Liver (tissue), 9 donors: ENCODE results near the gene GXYLT1. TPM values are rescaled to one million over a fixed set of nuclear protein-coding genes. Genes with fewer than 3 reads are reported as not detected.
"Not testable (repeated sequence)": the region's sequence is repeated elsewhere in the genome, so short reads cannot be mapped to it uniquely, and the experiment has no call there.

ENCODE experiments used
- DNase-seq: peaks from one replicate; pipeline ENCODE4 v3.0.0-alpha.2; 2017; ENCODE audit warnings: low spot score
- H3K27ac ChIP-seq, 2 donors: one replicate each; pipeline ENCODE4 v1.7.0; 2013; ENCODE audit warnings: inconsistent platforms in 2 of 2, low read length in 2 of 2, control low read depth in 1 of 2, low read depth in 1 of 2, mild to moderate bottlenecking in 1 of 2
- H3K27me3 ChIP-seq, 4 donors: one replicate each; pipeline versions ENCODE4 v1.6.1 to v1.7.0; 2013; ENCODE audit warnings: low read length in 3 of 4, inconsistent platforms in 1 of 4, mild to moderate bottlenecking in 1 of 4, moderate library complexity in 1 of 4; ENCODE audit not compliant: control insufficient read depth in 4 of 4, insufficient read depth in 4 of 4
- H3K36me3 ChIP-seq, 4 donors: one replicate each; pipeline versions ENCODE4 v1.6.1 to v1.7.0; 2013; ENCODE audit warnings: low read length in 3 of 4, mild to moderate bottlenecking in 3 of 4, low read depth in 1 of 4, moderate library complexity in 1 of 4; ENCODE audit not compliant: control insufficient read depth in 4 of 4, insufficient read depth in 3 of 4
- H3K4me1 ChIP-seq, 4 donors: one replicate each; pipeline versions ENCODE4 v1.6.1 to v1.7.0; 2013; ENCODE audit warnings: low read length in 3 of 4, mild to moderate bottlenecking in 3 of 4, moderate library complexity in 1 of 4; ENCODE audit not compliant: control insufficient read depth in 4 of 4, insufficient read depth in 4 of 4
- H3K4me3 ChIP-seq, 3 donors: one replicate each; pipeline versions ENCODE4 v1.6.1 to v1.7.0; 2013; ENCODE audit warnings: low read length in 3 of 3, control low read depth in 1 of 3, low read depth in 1 of 3, mild to moderate bottlenecking in 1 of 3
- H3K9ac ChIP-seq, 2 donors: one replicate each; pipeline ENCODE4 v1.7.0; 2013; ENCODE audit warnings: low read length in 2 of 2, mild to moderate bottlenecking in 2 of 2, moderate library complexity in 2 of 2, control low read depth in 1 of 2, low read depth in 1 of 2
- H3K9me3 ChIP-seq, 4 donors: one replicate each; pipeline versions ENCODE4 v1.6.1 to v1.7.0; 2013; ENCODE audit warnings: low read length in 3 of 4; ENCODE audit not compliant: control insufficient read depth in 4 of 4
- EGR1 ChIP-seq, 2 donors: IDR thresholded peaks; 2 replicates each; pipeline ENCODE4 v1.6.1; 2016 to 2018; ENCODE audit warnings: antibody characterized with exemption in 2 of 2, low read depth in 2 of 2
- FOXA1 ChIP-seq: IDR thresholded peaks from 2 replicates; pipeline ENCODE4 v1.6.1; 2016; ENCODE audit warnings: antibody characterized with exemption
- FOXA2 ChIP-seq: IDR thresholded peaks from 2 replicates; pipeline ENCODE4 v1.6.1; 2016; ENCODE audit warnings: antibody characterized with exemption
- HNF4A ChIP-seq, 2 donors: conservative IDR thresholded peaks; 2 replicates each; pipeline ENCODE4 v1.6.1; 2016; ENCODE audit warnings: antibody characterized with exemption in 2 of 2, mild to moderate bottlenecking in 2 of 2
- HNF4G ChIP-seq: IDR thresholded peaks from 2 replicates; pipeline ENCODE4 v1.6.1; 2016; ENCODE audit warnings: antibody characterized with exemption
- JUND ChIP-seq, 2 donors: IDR thresholded peaks; 2 replicates each; pipeline ENCODE4 v1.6.1; 2016; ENCODE audit warnings: antibody characterized with exemption in 2 of 2
- MAX ChIP-seq: IDR thresholded peaks from 2 replicates; pipeline ENCODE4 v1.6.1; 2016; ENCODE audit warnings: antibody characterized with exemption
- NR2F2 ChIP-seq: IDR thresholded peaks from 2 replicates; pipeline ENCODE4 v1.6.1; 2016; ENCODE audit warnings: antibody characterized with exemption
- RAD21 ChIP-seq, 2 donors: IDR thresholded peaks; 2 replicates each; pipeline ENCODE4 v1.6.1; 2016; ENCODE audit warnings: antibody characterized with exemption in 2 of 2, mild to moderate bottlenecking in 2 of 2
- SP1 ChIP-seq: IDR thresholded peaks from 2 replicates; pipeline ENCODE4 v1.6.1; 2018; ENCODE audit warnings: antibody characterized with exemption, mild to moderate bottlenecking
- YY1 ChIP-seq: IDR thresholded peaks from 2 replicates; pipeline ENCODE4 v1.6.1; 2016; ENCODE audit warnings: antibody characterized with exemption, mild to moderate bottlenecking
- ZBTB33 ChIP-seq: IDR thresholded peaks from 2 replicates; pipeline ENCODE4 v1.6.1; 2016; ENCODE audit warnings: antibody characterized with exemption
- WGBS: extraction: QIAGEN DNeasy Blood & Tissue Kit; methylation state at CpG from one replicate; pipeline ENCODE4 v1.1.7; 2013; 5-methylcytosine and 5-hydroxymethylcytosine counted together
- polyA plus RNA-seq, 2 donors: library from polyadenylated mRNA; stranded (reverse) in 1 of 2; unstranded in 1 of 2; fragments of 200-250 nt in 1 of 2; fragments of >200 nt in 1 of 2; fragmentation: Nextera tagmentation in 1 of 2; extraction: Ambion mirVana in 1 of 2; gene quantifications; one replicate each; pipeline versions ENCODE4 v1.2.1 to v1.2.3, GENCODE V29; 2013 to 2015
- total RNA-seq, 2 donors: library from RNA; depleted of rRNA; stranded (reverse); fragments of >200 nt; gene quantifications; one replicate each; pipeline ENCODE4 v1.2.3, GENCODE V29; 2014
- TF ChIP-seq, protein P1 (sequence below): IDR thresholded peaks from 2 replicates; pipeline ENCODE4 v1.6.1; 2016; ENCODE audit warnings: antibody characterized with exemption, mild to moderate bottlenecking
- TF ChIP-seq, protein P2 (sequence below): fragments of 150-350 bp; IDR thresholded peaks from 2 replicates; pipeline ENCODE4 v1.5.1; 2017; ENCODE audit warnings: improper control_type of control experiment, low read depth, low read length; ENCODE audit not compliant: missing input control
- donor health status: healthy.
- donor health status: healthy.
- donor health status: healthy.
- donor health status: healthy.
- donor health status: healthy.

GXYLT1 gene
- total and polyA plus RNA-seq, 4 donors: 2.8 to 13.7 (median 7.6) TPM

DNA sequence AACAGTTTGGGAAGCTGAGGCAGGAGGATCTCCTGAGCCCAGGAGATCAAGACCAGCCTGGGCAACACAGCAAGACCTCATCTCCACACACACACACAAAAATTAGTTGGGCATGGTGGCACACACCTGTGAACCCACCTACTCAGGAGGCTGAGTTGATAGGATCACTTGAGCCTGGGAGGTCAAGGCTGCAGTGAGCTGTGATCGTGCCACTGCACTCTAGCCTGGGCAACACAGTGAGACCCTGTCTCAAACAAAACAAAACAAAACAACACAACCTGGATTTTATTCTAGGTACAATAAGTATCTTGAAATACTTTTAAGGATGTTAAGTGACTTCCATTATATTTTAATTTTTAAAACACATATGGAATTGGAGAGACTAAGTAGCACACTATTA, 47.6 kb upstream of the GXYLT1 start:
- Histone ChIP-seq H3K36me3 (peaks cover under 1 to 12% (median 2%) of the 10 kb centered on the region in 4 donors), H3K9me3 (no peaks in the 10 kb centered on the region), H3K4me1 (no peaks in the 10 kb centered on the region), H3K9ac (no peak overlapping the region), H3K4me3 (no peak overlapping the region), H3K27me3 (no peaks in the 10 kb centered on the region), H3K27ac (no peak overlapping the region)
- 96% methylated on average over 1 of the region's 1 CpG for WGBS
- no peak for DNase-seq
- TF ChIP-seq FOXA1 (no peak), EGR1 (IDR thresholded peaks at IDR 0.05; ENCODE audit: low read depth in 2 of 2) (no peak), JUND (IDR thresholded peaks at IDR 0.05) (no peak), HNF4G (no peak), HNF4A (conservative IDR thresholded peaks at IDR 0.05) (no peak), FOXA2 (no peak), NR2F2 (no peak), RAD21 (IDR thresholded peaks at IDR 0.05) (no peak), SP1 (no peak)
- TF ChIP-seq, protein P1, sequence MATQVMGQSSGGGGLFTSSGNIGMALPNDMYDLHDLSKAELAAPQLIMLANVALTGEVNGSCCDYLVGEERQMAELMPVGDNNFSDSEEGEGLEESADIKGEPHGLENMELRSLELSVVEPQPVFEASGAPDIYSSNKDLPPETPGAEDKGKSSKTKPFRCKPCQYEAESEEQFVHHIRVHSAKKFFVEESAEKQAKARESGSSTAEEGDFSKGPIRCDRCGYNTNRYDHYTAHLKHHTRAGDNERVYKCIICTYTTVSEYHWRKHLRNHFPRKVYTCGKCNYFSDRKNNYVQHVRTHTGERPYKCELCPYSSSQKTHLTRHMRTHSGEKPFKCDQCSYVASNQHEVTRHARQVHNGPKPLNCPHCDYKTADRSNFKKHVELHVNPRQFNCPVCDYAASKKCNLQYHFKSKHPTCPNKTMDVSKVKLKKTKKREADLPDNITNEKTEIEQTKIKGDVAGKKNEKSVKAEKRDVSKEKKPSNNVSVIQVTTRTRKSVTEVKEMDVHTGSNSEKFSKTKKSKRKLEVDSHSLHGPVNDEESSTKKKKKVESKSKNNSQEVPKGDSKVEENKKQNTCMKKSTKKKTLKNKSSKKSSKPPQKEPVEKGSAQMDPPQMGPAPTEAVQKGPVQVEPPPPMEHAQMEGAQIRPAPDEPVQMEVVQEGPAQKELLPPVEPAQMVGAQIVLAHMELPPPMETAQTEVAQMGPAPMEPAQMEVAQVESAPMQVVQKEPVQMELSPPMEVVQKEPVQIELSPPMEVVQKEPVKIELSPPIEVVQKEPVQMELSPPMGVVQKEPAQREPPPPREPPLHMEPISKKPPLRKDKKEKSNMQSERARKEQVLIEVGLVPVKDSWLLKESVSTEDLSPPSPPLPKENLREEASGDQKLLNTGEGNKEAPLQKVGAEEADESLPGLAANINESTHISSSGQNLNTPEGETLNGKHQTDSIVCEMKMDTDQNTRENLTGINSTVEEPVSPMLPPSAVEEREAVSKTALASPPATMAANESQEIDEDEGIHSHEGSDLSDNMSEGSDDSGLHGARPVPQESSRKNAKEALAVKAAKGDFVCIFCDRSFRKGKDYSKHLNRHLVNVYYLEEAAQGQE: no peak
- TF ChIP-seq, protein P2, sequence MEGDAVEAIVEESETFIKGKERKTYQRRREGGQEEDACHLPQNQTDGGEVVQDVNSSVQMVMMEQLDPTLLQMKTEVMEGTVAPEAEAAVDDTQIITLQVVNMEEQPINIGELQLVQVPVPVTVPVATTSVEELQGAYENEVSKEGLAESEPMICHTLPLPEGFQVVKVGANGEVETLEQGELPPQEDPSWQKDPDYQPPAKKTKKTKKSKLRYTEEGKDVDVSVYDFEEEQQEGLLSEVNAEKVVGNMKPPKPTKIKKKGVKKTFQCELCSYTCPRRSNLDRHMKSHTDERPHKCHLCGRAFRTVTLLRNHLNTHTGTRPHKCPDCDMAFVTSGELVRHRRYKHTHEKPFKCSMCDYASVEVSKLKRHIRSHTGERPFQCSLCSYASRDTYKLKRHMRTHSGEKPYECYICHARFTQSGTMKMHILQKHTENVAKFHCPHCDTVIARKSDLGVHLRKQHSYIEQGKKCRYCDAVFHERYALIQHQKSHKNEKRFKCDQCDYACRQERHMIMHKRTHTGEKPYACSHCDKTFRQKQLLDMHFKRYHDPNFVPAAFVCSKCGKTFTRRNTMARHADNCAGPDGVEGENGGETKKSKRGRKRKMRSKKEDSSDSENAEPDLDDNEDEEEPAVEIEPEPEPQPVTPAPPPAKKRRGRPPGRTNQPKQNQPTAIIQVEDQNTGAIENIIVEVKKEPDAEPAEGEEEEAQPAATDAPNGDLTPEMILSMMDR: no peak

DNA sequence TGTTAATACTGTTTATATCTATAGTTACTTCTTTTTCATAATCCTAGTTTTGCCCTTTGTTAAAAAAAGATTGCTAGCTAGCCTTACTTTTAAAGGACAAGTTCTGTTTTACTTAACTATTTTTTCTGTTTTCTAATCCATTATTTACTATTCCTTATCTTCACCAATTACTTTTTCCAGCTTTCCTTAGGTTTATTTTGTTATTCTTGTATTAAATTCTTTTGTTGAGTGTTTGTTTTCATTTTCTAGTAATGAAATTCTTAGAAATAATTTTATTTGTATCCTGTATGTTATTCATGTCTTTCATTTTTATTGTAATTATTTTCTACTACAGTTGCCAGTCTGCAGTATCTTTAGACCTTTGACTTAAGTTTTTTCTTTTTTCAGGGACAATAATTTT, 45.7 kb upstream of the GXYLT1 start:
- peaks cover 0 to 11% (median under 1%) of the 10 kb centered on the region in 4 donors for H3K36me3 ChIP-seq
- no peak for DNase-seq
- no peak overlapping the region for H3K4me3 ChIP-seq
- H3K27me3 ChIP-seq: no peaks in the 10 kb centered on the region
- no peak for TF ChIP-seq HNF4A (conservative IDR thresholded peaks at IDR 0.05)
- TF ChIP-seq NR2F2: no peak
- TF ChIP-seq MAX: no peak
- no peak for TF ChIP-seq SP1
- no peak for TF ChIP-seq RAD21 (IDR thresholded peaks at IDR 0.05)
- no peak for TF ChIP-seq FOXA1
- TF ChIP-seq JUND (IDR thresholded peaks at IDR 0.05): no peak
- TF ChIP-seq ZBTB33: no peak
- no peak for TF ChIP-seq EGR1 (IDR thresholded peaks at IDR 0.05; ENCODE audit: low read depth in 2 of 2)
- TF ChIP-seq HNF4G: no peak
- TF ChIP-seq FOXA2: no peak
- TF ChIP-seq YY1: no peak
- no peak overlapping the region for H3K9ac ChIP-seq
- peaks cover 0 to 2% (median 0%) of the 10 kb centered on the region in 4 donors for H3K4me1 ChIP-seq
- H3K27ac ChIP-seq: no peak overlapping the region
- no peaks in the 10 kb centered on the region for H3K9me3 ChIP-seq

DNA sequence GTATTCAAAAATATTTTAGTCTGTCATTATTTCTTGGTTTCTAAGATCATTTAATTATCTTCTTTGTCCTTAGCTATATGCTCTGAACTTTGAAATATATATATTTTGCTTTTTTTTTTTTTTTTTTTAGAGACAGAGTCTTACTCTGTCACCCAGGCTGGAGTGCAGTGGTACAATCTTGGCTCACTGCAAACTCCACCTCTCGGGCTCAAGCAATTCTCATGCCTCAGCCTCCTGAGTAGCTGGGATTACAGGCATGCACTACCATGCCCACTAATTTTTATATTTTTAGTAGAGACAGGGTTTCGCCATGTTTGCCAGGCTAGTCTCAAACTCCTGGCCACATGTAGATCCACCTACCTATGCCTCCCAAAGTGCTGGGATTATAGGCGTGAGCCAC, 43.6 kb upstream of the GXYLT1 start:
- H3K36me3 ChIP-seq, H3K4me1 ChIP-seq, H3K9ac ChIP-seq, H3K4me3 ChIP-seq, H3K27me3 ChIP-seq, H3K9me3 ChIP-seq, DNase-seq, H3K27ac ChIP-seq: not testable (repeated sequence)
- 97% methylated on average over 3 of the region's 3 CpGs for WGBS
